HG02938 (cell line): ENCODE data around the gene VHLL.
A peak's percentile ranks its signal among the peaks of the same experiment; 100 is the strongest.
"Not testable (repeated sequence)": the region's sequence is repeated elsewhere in the genome, so short reads cannot be mapped to it uniquely, and the experiment has no call there.

Source experiments
- ATAC-seq: cut with Tn5 transposase; IDR thresholded peaks from one replicate; pipeline ENCODE4 v1.9.1; 2021; ENCODE audit warnings: mild to moderate bottlenecking, moderate library complexity; ENCODE audit not compliant: unreplicated experiment

Gene VHLL

DNA sequence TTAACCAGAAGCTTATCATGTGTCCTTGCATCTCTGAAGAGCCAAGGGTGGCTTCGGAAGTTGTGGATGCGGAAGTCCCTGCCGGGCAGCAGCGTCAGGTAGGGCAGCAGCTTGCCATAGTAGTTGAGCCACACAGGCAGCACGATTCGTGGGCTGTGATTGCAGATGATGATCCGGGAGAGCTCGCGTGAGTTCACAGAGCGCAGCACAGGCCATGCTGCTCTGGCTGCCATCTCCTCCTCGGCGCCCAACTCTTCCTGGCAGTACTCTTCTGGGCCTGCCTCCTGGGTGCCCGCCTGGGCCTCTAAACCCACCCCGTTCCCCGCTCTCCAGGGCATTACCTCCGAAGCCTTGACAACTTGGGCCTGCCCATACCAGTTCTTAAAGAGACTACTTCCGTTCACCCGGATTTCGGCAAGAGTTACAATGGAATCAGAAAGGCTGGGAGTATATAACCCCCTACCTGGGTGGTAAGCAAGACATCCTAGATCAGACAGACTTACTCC, at the start of gene VHLL:
Gene VHLL, minus strand, starts transcription at position 456 of the 506 bp plus-strand sequence. Its CDS starts 118 bp downstream, at position 338.
- no peak for ATAC-seq

DNA sequence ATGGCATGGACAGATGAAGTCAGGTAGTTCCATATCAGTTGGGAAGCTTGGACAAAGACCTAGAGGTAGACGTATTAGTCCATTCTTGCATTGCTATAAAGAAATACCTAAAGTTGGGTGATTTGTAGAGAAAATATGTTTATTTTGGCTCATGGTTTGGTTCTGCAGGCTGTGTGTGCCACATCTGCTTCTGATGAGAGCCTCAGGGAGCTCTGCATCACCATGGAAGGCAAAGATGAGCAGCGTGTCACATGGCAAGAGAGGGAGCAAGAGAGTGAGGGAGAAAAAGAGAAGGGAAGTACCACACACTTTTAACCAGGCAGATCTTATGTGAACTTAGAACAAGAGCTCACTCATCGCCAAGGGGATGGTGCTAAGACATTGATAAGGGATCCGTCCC, 48.2 kb upstream of the VHLL start:
- no peak for ATAC-seq

DNA sequence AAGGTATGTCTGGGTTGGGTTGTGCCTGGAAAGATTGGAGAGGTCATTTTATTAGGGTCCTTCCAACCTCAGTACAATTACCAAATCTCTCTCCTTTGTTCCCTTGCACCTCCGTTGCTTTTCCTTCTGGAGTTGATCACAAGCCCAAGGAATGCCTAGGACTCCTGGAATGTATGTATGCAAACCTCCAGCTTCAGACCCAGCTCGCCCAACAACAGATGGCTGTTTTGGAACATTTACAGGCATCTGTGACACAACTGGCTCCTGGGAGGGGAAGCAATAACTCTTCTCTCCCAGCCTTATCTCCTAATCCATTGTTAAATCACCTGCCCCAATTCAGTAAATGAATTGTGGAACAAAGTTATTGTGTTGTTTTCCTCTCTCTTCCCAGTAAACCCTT, 47.5 kb upstream of the VHLL start:
- no peak for ATAC-seq

DNA sequence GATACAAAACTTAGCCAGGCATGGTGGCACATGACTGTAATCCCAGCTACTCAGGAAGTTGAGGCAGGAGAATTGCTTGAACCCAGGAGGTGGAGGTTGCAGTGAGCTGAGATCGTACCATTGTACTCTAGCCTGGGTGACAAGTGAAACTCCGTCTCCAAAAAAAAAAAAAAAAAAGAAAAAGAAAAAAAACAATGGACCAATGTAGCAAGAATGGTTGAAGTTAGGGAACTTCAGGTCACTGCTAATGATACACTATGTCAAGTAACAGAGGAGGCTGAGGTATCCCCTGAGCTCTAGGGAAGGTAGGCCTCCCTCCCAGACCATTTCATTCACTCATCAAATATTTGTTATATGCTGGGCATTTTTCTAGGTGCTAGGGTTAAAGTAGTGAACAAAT, 46.9 kb upstream of the VHLL start:
- ATAC-seq, result not testable (repeated sequence)

DNA sequence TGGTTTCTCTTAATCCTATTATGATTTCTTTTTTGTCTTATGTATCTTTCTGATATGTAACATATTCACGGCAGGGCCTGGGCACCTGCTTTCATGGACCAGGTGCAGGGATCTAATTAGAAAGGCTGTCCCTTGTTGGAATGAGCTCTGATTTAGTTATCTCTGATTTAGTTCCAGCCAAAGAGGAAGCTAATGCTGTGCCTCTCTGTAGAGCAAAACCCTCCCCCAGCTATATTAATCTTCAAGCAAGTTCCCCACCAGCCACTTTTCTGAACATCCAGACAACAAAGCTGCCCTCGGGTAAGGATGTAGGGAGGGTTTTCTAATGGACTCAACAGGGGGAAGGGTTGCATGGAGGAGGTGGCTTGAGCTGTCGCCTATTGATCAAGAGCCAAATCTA, 45.3 kb upstream of the VHLL start:
- no peak for ATAC-seq

DNA sequence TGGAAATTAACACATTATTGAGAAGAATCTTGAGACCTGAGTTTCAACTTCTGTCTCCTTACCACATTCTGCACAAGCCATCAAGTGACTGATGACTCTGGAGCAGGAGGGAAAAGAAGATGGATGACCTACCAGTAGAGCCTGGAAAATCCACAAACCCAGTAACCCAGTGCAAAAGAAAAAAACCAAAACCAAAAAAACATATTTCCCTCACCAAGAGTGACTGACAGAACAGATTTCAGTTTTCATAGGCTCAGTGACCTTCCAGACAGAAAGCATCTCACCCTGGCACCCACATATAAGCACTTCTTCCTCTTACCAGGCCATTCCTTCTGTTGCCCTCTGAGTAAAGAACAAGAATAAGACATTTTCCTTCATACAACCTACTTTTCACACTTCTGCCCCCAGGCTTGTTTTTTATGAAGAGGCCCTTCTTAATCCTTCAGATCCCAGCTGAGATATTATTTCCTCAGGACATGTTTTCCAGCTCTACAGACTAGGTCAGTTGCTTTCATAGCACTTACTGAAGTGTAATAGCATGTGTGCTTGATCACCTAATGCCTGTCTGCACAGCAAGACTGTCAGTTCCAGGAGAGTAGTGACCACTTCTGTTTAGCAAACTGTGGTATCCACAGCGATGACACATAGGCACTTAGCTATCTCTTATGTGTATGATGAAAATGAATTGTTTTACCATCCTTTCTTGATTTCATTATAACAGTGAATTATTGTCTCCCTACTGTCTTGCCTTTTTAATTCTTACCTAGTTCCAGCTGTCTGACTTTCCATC, 43.3 kb upstream of the VHLL start:
- ATAC-seq, result no peak

DNA sequence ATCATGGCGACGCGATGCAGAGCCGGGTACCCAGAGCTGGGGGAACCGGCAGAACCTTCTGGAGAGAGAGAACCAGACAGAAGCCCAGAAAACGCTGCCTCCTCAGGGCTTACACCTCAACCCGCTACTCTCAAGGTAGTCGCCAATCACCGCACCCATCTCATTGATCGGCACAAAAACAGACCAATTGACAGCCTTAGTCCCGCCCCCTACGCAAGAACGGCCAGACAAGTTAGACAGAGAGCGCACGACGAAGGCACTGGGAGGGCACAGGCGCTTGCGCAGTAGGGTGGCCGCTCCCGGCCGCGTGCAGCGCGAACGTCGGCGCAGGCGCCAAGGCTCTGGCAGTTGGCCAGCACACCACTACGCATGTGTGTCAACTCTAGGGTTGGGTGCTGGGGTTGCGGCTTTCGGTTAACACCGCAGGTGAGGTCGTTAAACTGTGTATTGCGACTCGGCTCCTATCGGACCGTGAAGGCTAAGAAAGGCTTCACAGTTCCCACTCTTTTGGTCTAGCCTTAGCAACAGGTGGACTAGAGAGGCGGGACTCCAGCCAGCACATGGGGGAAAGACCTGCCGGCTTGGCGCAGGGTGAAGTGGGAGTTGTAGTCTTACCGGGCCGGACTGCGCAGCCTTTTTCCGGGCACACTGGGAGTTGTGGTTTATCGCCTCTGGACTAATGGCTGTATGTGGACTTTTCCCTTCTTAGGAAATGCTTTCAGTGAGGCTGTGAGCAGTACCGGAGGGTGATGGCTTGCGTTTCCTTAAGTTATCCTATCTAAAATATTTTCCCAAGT, 39.3 kb upstream of the VHLL start, which contains the start of the genes CCT3 and TSACC:
Gene CCT3, minus strand, starts transcription at position 113 of the 797 bp plus-strand sequence. Its CDS starts 108 bp downstream, at position 5.
Gene TSACC, plus strand, starts transcription at position 347 of the 797 bp plus-strand sequence. CDS start 1,232 bp downstream, outside the sequence.
- peak; percentile 95 for ATAC-seq

DNA sequence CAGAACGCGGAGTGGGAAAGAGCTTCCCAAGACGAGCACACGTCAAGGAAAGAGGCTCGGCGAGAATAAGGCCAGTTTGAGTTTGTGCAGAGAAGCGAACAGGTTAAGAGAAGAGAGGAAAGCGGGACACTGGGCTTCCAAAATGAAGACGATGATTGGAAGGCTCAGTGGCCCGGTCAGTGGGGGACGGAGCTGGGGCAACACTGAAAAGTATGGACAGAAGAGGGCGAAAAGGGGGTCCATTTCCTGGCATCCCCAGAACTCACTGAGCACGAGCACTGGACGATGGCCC, 38.7 kb upstream of the VHLL start:
- no peak for ATAC-seq

DNA sequence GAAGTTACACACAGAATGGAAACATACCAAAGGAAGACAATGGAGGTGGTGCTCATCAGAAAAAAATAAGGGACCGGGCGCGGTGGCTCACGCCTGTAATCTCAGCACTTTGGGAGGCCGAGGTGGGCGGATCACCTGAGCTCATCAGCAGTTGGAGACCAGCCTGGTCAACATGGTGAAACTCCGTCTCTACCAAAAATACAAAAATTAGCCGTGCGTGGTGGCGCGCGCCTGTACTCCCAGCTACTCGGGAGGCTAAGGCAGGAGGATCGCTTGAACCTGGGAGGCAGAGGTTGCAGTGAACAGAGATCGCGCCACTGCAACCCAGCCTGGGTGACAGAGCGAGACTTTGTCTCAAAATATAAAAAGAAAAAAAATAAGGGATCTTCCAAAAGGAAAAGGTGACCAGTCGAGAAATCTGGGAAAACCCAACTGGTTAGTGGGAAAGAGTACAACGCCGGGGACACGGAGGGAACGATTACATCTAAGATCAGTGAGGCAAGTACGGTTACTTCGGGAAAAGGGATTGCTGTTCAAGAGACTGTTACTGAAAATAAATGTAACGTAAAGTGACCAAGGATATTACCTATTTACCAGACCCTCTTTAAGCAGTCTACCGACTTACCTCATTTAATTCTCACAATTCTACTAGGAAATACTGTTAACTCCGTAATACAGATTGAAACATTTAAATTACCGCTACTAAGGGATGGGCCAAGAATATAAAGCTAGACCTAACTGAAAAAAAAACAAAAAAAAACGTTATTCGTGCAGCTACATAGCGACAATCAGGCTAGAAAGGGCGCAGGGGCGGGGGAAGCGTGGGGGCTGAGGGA, 38.2 kb upstream of the VHLL start:
- no peak for ATAC-seq

DNA sequence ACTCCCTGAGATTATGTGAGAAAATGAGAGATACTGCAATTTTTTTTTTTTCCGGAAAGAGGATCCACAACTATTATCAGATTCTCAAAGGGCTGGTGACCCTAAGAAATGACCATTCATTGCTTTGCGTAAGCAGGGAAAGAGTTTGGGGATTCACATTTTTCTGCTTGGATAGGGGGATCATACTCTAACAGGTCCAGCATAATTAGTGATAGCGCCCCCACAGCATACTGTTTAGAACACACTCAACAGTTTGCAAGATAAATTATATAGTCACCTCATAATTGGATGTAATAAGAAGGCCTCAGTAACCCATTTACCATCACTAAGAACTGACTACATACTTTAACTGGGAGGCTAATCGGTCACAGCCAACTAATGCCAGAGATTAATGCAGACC, 37.1 kb upstream of the VHLL start:
- no peak for ATAC-seq

DNA sequence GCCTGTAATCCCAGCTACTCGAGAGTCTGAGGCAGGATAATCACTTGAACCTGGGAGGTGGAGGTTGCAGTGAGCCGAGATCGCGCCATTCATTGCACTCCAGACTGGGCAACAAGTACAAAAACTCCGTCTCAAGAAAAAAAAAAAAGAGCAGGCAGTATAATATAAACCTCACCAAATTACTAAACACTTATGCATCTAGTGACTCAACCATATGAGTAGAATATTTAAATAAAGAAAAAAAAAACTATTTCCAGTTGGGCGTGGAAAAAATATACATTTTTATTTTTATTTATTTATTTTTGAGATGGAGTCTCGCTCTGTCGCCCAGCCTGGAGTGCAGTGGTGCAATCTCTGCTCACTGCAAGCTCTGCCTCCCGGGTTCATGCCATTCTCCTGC, 24.1 kb upstream of the VHLL start:
- not testable (repeated sequence) for ATAC-seq

DNA sequence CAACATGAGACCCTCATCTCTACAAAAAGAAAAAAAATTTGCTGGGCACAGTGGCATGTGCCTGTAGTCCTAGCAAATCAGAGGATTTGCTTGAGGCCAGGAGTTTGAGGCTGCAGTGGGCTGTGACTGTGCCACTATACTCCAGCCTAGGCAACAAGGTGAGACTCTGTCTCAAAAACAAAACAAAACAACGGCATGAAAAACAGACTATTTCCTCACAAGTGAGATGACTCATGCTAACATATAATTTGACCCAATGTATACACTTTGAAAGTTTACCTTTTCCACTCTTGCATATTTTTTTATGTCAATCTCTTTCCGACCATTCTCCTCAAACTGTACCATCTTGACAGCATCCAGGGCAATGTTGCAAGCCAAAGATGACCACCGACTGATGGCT, 21.5 kb upstream of the VHLL start:
- no peak for ATAC-seq

DNA sequence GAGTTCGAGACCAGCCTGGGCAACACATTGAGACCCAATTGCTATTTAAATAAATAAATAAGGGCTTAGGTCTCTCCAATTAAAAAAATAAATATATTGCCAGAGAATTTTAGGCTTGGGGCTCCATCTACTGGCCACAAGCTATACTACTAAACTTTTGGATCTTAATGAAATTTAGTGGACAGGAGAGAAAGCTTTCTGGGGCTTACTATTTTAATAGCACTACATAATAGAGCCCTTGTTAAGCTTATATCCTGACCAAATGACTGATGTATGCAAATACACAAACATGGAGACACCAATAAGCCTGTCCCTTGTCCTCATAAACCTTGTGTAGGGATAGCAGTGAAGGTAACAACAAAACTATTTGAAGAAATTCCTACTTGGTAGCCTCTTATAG, 20.6 kb upstream of the VHLL start:
- ATAC-seq, result no peak

DNA sequence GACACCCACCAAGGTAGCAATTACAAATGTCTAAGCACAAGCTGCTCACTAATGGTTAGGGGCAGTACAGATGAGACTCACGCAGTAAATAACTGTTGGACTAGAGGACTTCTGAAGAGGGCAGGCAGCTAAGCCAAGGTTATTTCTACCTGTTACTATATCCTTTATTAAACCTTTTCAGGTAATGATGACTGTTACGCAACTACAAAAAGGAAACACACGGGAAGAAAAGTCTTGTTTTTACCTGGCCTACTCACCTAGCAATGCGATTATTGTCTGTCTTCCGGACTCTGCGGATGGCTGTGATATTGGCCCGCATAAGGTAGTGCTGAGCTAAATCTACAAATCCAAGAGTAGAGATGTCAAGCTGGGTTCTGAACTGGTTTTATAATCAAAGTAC, 17.8 kb upstream of the VHLL start:
- ATAC-seq, result no peak

DNA sequence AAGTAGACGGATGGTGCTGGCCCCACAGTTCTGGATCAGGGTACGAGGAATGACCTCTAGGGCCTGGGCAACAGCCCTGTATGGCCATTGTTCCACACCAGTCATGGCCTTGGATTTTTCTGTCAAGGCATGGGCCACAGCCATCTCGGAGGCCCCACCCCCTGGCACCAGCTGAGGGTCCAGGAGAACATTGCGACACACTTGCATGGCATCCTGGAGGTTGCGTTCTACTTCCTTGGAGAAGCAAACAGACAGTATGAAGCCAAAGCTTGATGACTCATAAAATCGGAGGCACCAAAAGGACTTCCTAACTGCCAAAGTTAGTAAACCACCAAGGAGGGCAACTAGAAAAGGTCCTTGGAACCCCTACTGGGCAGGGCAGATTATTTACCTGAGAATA, 11.9 kb upstream of the VHLL start:
- ATAC-seq, result no peak

DNA sequence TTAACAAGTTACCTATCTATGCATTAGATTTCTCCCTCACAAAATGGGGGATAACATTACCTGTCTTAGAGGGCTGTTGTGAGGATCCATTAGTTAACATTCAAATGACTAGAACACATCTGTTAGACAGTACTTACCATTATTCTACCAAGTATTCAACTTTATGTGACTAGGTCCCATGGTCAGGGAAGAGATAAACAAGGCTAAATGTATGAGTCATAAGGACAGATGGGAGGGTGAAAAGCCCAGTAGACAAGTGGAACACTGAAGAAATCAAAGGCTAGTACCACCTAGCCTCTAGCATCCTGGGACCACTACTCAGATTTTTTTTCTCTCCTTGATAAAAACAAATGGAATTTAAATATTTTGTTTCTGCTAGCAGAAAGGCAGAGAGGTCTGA, 9.0 kb upstream of the VHLL start:
- ATAC-seq, result no peak

DNA sequence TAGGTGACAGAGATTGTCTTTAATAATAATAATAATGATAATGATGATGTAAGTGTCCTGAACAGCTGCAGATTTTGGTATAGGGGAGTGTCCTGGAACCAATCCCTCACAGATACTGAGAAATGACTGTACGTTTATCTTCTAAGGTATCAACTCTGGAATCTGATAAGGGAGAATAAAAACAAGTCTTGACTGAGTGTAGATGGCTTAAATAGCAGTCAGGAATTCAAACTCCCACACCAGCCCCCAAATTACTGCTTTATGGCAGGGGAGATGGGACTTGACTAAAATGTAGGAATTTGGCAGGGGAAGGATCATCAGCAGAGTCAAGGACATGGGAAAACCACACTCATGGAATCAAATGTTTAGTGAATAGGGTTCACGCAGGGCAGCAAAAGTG, 6.1 kb upstream of the VHLL start:
- ATAC-seq, result no peak

DNA sequence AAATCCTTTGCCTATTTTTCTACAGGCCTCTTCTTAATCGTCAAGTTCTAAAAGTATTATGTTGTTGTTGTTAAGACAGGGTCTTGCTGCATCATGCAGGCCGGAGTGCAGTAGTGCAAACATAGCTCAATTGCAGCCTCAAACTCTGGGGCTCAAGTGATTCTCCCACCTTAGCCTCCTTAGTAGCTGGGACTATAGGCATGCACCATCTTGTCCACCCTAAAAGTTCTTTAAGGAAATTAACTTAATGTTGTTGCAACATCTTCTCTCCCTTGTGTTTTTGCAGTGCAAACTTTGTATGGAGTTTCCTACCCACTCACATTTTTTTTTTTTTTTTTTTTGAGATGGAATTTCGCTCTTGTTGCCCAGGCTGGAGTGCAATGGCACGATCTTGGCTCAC, 4.1 kb upstream of the VHLL start:
- ATAC-seq, result no peak

DNA sequence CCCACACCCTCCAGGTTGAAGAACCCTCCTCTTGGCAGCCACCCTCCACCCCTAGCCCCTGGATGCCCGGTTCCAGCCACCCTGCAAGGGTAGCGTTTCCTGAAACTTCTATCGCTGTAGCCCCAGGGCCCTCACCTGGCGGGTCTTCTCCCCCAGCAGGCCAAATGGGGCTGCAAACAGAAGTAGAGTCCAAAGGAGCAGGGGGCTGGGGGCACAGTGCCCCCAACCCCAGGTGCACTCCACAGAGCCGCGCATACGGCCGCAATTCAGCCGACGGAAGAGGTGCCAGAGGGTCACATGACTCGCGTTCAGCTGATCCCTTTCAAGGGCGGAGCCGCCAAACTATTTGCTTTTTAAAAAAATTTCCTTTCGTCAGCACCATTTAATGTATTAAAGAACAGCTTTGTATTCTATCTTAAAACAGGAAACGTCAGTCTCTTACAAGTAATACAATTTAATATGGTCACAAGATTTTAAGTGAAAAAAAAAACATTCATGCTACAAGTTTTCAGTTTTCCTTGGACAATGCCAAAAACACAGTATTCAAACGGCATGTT, 3.6 kb downstream of the VHLL start, which contains the start of gene GLMP:
Gene GLMP, minus strand, starts transcription at position 289 of the 557 bp plus-strand sequence. Its CDS starts 34 bp downstream, at position 255.
- no peak for ATAC-seq

DNA sequence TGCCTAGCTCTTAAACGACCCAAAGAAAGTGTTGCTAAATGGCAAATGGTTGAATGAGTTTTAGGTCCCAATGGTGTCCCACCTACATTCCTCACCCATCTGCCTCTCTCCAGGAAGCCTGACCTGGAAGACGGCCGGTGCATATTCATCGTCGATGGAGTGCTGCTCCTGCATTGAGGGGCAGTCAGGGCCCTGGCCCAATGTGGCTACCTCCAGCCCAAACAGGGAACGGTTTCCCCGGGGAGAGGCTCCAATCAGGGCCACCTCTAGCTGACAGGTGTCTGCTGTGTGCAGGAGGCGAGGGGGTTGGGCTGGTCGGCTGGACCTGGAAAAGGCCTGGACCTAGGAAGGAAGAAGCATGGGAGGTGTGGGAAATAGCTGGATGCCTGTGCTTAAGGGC, 5.2 kb downstream of the VHLL start:
- ATAC-seq, result no peak

DNA sequence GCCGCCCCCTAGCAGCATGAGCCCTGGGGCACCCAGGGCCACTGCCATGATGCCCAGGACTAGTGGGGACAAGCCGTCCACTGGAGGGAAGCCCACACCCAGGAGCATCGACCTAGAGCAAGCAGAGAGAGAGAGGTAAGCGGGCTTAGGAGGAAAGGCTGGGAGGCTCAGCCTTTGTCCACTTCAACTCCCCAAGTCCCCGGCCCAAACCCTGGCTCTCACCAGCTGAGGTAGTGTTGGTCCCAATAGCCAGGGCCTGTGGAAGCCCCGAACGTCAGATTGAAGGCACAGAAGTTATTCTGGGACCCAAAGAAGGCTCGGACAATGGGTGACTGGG, 6.0 kb downstream of the VHLL start:
- ATAC-seq, result no peak
